Progenitor cell of endocrine pancreas (in vitro differentiated cells): ENCODE results near the gene BCO1. TPM values are rescaled to one million over a fixed set of nuclear protein-coding genes. Genes with fewer than 3 reads are reported as not detected.

Source experiments
- DNase-seq: peaks from one replicate; pipeline ENCODE4 v3.0.0; 2021; ENCODE audit warnings: low spot score; ENCODE audit not compliant: unreplicated experiment
- H3K27ac Mint-ChIP-seq: 2 replicates; pipeline ENCODE4 v1.8.0; 2021; ENCODE audit warnings: mild to moderate bottlenecking, moderate library complexity, mixed read lengths
- H3K27me3 Mint-ChIP-seq: 2 replicates; pipeline ENCODE4 v1.8.0; 2021; ENCODE audit warnings: mixed read lengths
- H3K36me3 Mint-ChIP-seq: 2 replicates; pipeline ENCODE4 v1.8.0; 2022; ENCODE audit warnings: mixed read lengths; ENCODE audit not compliant: insufficient read depth
- H3K4me1 Mint-ChIP-seq: 2 replicates; pipeline ENCODE4 v1.8.0; 2021; ENCODE audit warnings: low read depth, mixed read lengths
- H3K4me3 Mint-ChIP-seq: 2 replicates; pipeline ENCODE4 v1.8.0; 2021; ENCODE audit warnings: low read depth, mild to moderate bottlenecking, moderate library complexity, mixed read lengths
- H3K9me3 Mint-ChIP-seq: 2 replicates; pipeline ENCODE4 v1.8.0; 2021; ENCODE audit warnings: low read depth, mixed read lengths
- total RNA-seq: library from RNA; stranded (reverse); gene quantifications from 2 replicates; pipeline ENCODE4 v1.2.1, GENCODE V29; 2021
- TF ChIP-seq, protein P1 (sequence below): fragments of 200-600 bp; sonication (generic); IDR thresholded peaks from one replicate; pipeline ENCODE4 v1.5.0; 2021; ENCODE audit warnings: antibody characterized with exemption, mild to moderate bottlenecking; ENCODE audit not compliant: unreplicated experiment

BCO1 gene
- total RNA-seq, 1 donor from 2014 or later: 3.3 TPM

DNA sequence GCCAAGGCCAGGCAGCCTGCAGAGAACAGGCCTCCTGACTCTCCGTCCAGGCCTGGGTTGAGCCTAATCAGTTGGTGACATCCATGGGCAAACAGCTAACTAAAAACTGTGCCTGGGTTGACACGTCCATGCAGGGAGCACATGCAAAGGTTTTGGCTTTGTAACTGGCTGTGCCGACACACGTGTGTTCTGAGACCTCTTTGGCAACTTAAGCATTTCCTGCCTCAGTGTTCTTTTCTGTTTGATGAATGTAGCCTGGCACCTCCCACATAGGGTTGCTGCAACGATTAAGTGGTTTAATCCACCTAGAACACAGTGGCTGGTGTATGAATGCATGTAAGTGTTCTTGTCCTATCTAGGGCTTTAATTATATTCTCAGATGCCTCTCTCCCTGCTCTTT, 3.2 kb downstream of the BCO1 start:
- H3K36me3 Mint-ChIP-seq: no peaks in the 10 kb centered on the region
- no peaks in the 10 kb centered on the region for H3K9me3 Mint-ChIP-seq
- peaks cover 16% of the 10 kb centered on the region for H3K4me1 Mint-ChIP-seq
- TF ChIP-seq, protein P1, sequence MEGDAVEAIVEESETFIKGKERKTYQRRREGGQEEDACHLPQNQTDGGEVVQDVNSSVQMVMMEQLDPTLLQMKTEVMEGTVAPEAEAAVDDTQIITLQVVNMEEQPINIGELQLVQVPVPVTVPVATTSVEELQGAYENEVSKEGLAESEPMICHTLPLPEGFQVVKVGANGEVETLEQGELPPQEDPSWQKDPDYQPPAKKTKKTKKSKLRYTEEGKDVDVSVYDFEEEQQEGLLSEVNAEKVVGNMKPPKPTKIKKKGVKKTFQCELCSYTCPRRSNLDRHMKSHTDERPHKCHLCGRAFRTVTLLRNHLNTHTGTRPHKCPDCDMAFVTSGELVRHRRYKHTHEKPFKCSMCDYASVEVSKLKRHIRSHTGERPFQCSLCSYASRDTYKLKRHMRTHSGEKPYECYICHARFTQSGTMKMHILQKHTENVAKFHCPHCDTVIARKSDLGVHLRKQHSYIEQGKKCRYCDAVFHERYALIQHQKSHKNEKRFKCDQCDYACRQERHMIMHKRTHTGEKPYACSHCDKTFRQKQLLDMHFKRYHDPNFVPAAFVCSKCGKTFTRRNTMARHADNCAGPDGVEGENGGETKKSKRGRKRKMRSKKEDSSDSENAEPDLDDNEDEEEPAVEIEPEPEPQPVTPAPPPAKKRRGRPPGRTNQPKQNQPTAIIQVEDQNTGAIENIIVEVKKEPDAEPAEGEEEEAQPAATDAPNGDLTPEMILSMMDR: no peak
- H3K27me3 Mint-ChIP-seq: peaks cover 6% of the 10 kb centered on the region
- no peak for DNase-seq
- H3K4me3 Mint-ChIP-seq: no peak overlapping the region
- H3K27ac Mint-ChIP-seq: no peak overlapping the region

DNA sequence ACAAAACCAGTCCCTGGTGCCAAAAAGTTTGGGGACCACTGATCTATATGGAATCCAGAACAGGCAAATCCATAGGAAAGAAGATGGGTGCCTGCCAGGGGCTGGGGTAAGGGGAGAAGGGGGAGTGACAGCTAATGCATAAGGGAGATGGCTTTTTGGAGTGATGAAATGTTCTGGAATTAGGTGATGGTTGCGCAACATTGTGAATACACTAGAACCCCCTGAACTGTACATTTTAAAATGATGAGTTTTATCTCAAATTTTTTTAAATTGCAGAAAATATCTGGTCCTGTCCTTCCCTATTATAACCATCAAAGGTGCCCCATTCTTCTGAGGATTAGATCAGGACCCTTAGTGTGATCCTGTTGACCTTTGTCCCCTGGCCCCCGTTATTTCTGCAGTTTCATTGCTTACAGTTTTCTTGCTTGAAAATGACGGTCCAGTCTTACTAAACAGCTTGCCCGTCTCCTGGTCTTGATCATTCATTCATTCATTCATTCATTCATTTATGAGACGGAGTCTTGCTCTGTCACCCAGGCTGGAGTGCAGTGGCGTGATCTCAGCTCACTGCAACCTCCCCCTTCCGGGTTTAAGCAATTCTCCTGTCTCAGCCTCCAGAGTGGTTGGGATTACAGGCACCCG, 4.6 kb downstream of the BCO1 start:
- Mint-ChIP-seq H3K27ac (no peak overlapping the region), H3K9me3 (no peaks in the 10 kb centered on the region), H3K4me1 (peaks cover 12% of the 10 kb centered on the region), H3K36me3 (no peaks in the 10 kb centered on the region), H3K27me3 (peaks cover 6% of the 10 kb centered on the region), H3K4me3 (no peak overlapping the region)
- no peak for DNase-seq
- TF ChIP-seq, protein P1: no peak

DNA sequence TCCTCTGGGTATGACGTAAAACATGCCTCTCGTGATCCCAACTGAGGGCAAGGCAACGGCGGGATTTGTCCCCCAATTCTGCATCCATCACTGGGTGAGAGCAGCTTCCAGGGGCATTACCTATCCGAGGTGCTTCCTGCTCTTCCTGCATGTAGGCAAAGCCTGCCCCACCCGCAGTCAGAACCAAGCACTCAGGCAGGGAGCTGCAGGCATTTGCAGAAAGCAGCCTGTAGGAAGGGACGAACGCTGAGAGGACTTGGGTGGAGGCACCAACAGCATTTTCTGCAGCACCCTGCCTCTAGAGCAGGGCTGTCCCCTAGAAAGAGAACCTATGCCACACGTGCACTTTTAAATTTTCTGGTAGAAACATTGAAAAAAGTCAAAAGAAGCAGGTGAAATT, 5.5 kb downstream of the BCO1 start:
- Mint-ChIP-seq H3K27ac (no peak overlapping the region), H3K4me1 (peaks cover 6% of the 10 kb centered on the region), H3K27me3 (peaks cover 6% of the 10 kb centered on the region), H3K4me3 (no peak overlapping the region), H3K36me3 (no peaks in the 10 kb centered on the region), H3K9me3 (no peaks in the 10 kb centered on the region)
- TF ChIP-seq, protein P1: no peak
- DNase-seq: no peak

DNA sequence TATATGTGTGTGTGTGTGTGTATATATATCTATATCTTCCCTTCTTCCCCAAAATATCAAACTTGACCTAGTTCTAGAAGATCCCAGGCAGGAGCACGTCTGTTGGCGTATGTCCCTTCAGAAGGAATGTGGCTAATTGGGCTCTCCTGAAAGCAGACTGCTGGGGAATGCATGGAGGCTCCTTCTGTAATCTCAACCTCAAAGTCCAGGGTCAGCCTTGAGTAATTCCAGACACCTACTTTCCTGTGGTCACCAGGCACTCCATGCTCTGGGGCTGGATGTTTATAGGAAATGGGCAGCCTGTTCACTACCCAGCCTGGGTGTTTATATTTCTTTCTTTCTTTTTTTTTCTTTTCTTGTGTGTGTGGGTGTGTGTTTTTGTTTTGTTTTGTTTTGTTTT, 13.4 kb downstream of the BCO1 start:
- Mint-ChIP-seq H3K36me3 (no peaks in the 10 kb centered on the region), H3K4me3 (no peak overlapping the region), H3K4me1 (no peaks in the 10 kb centered on the region), H3K9me3 (no peaks in the 10 kb centered on the region), H3K27me3 (no peaks in the 10 kb centered on the region), H3K27ac (no peak overlapping the region)
- no peak for DNase-seq
- TF ChIP-seq, protein P1: no peak

DNA sequence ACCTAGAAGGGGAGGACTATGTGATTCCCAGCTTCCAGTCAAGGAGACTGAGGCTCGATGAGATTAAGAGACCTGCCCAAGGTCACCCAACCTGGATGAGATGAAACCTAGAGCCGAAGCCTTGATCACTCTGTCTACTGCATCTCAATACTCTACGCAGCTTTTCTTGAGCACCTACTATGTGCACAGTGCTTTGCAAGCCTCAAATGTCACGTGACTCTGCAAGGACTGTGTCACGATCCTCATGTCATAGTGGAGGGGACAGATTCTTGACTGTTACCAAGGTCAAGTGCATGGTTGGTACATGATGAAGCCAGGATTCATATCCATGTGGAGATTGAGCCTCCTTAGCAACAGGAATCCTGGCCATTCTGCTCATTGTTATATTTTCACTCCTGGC, 14.7 kb downstream of the BCO1 start:
- Mint-ChIP-seq H3K27ac (no peak overlapping the region), H3K4me1 (no peaks in the 10 kb centered on the region), H3K27me3 (no peaks in the 10 kb centered on the region), H3K36me3 (no peaks in the 10 kb centered on the region), H3K9me3 (no peaks in the 10 kb centered on the region), H3K4me3 (no peak overlapping the region)
- TF ChIP-seq, protein P1: no peak
- DNase-seq: no peak
